Liver (tissue), 9 donors: ENCODE results near the gene GNPNAT1. TPM values are rescaled to one million over a fixed set of nuclear protein-coding genes. Genes with fewer than 3 reads are reported as not detected.

ENCODE experiments used
- DNase-seq: peaks from one replicate; pipeline ENCODE4 v3.0.0-alpha.2; 2017; ENCODE audit warnings: low spot score
- H3K27ac ChIP-seq, 2 donors: one replicate each; pipeline ENCODE4 v1.7.0; 2013; ENCODE audit warnings: inconsistent platforms in 2 of 2, low read length in 2 of 2, control low read depth in 1 of 2, low read depth in 1 of 2, mild to moderate bottlenecking in 1 of 2
- H3K27me3 ChIP-seq, 4 donors: one replicate each; pipeline versions ENCODE4 v1.6.1 to v1.7.0; 2013; ENCODE audit warnings: low read length in 3 of 4, inconsistent platforms in 1 of 4, mild to moderate bottlenecking in 1 of 4, moderate library complexity in 1 of 4; ENCODE audit not compliant: control insufficient read depth in 4 of 4, insufficient read depth in 4 of 4
- H3K36me3 ChIP-seq, 4 donors: one replicate each; pipeline versions ENCODE4 v1.6.1 to v1.7.0; 2013; ENCODE audit warnings: low read length in 3 of 4, mild to moderate bottlenecking in 3 of 4, low read depth in 1 of 4, moderate library complexity in 1 of 4; ENCODE audit not compliant: control insufficient read depth in 4 of 4, insufficient read depth in 3 of 4
- H3K4me1 ChIP-seq, 4 donors: one replicate each; pipeline versions ENCODE4 v1.6.1 to v1.7.0; 2013; ENCODE audit warnings: low read length in 3 of 4, mild to moderate bottlenecking in 3 of 4, moderate library complexity in 1 of 4; ENCODE audit not compliant: control insufficient read depth in 4 of 4, insufficient read depth in 4 of 4
- H3K4me3 ChIP-seq, 3 donors: one replicate each; pipeline versions ENCODE4 v1.6.1 to v1.7.0; 2013; ENCODE audit warnings: low read length in 3 of 3, control low read depth in 1 of 3, low read depth in 1 of 3, mild to moderate bottlenecking in 1 of 3
- H3K9ac ChIP-seq, 2 donors: one replicate each; pipeline ENCODE4 v1.7.0; 2013; ENCODE audit warnings: low read length in 2 of 2, mild to moderate bottlenecking in 2 of 2, moderate library complexity in 2 of 2, control low read depth in 1 of 2, low read depth in 1 of 2
- H3K9me3 ChIP-seq, 4 donors: one replicate each; pipeline versions ENCODE4 v1.6.1 to v1.7.0; 2013; ENCODE audit warnings: low read length in 3 of 4; ENCODE audit not compliant: control insufficient read depth in 4 of 4
- ATF3 ChIP-seq: IDR thresholded peaks from 2 replicates; pipeline ENCODE4 v1.6.1; 2016; ENCODE audit warnings: antibody characterized with exemption
- CTCF ChIP-seq: fragments of 150-350 bp; IDR thresholded peaks from 2 replicates; pipeline ENCODE4 v1.5.1; 2017; ENCODE audit warnings: improper control_type of control experiment, low read depth, low read length; ENCODE audit not compliant: missing input control
- EGR1 ChIP-seq, 2 donors: IDR thresholded peaks; 2 replicates each; pipeline ENCODE4 v1.6.1; 2016 to 2018; ENCODE audit warnings: antibody characterized with exemption in 2 of 2, low read depth in 2 of 2
- FOXA1 ChIP-seq: IDR thresholded peaks from 2 replicates; pipeline ENCODE4 v1.6.1; 2016; ENCODE audit warnings: antibody characterized with exemption
- FOXA2 ChIP-seq: IDR thresholded peaks from 2 replicates; pipeline ENCODE4 v1.6.1; 2016; ENCODE audit warnings: antibody characterized with exemption
- GABPA ChIP-seq, 2 donors: IDR thresholded peaks in 1 of 2; conservative IDR thresholded peaks in 1 of 2; 2 replicates each; pipeline ENCODE4 v1.6.1; 2016; ENCODE audit warnings: antibody characterized with exemption in 2 of 2, mild to moderate bottlenecking in 1 of 2, moderate library complexity in 1 of 2
- HNF4A ChIP-seq, 2 donors: conservative IDR thresholded peaks; 2 replicates each; pipeline ENCODE4 v1.6.1; 2016; ENCODE audit warnings: antibody characterized with exemption in 2 of 2, mild to moderate bottlenecking in 2 of 2
- HNF4G ChIP-seq: IDR thresholded peaks from 2 replicates; pipeline ENCODE4 v1.6.1; 2016; ENCODE audit warnings: antibody characterized with exemption
- JUND ChIP-seq, 2 donors: IDR thresholded peaks; 2 replicates each; pipeline ENCODE4 v1.6.1; 2016; ENCODE audit warnings: antibody characterized with exemption in 2 of 2
- MAX ChIP-seq: IDR thresholded peaks from 2 replicates; pipeline ENCODE4 v1.6.1; 2016; ENCODE audit warnings: antibody characterized with exemption
- NR2F2 ChIP-seq: IDR thresholded peaks from 2 replicates; pipeline ENCODE4 v1.6.1; 2016; ENCODE audit warnings: antibody characterized with exemption
- RAD21 ChIP-seq, 2 donors: IDR thresholded peaks; 2 replicates each; pipeline ENCODE4 v1.6.1; 2016; ENCODE audit warnings: antibody characterized with exemption in 2 of 2, mild to moderate bottlenecking in 2 of 2
- REST ChIP-seq: IDR thresholded peaks from 2 replicates; pipeline ENCODE4 v1.6.1; 2016; ENCODE audit warnings: antibody characterized with exemption, mild to moderate bottlenecking
- RXRA ChIP-seq, 2 donors: IDR thresholded peaks; 2 replicates each; pipeline ENCODE4 v1.6.1; 2017 to 2018; ENCODE audit warnings: antibody characterized with exemption in 2 of 2, mild to moderate bottlenecking in 1 of 2
- SP1 ChIP-seq: IDR thresholded peaks from 2 replicates; pipeline ENCODE4 v1.6.1; 2018; ENCODE audit warnings: antibody characterized with exemption, mild to moderate bottlenecking
- TAF1 ChIP-seq: conservative IDR thresholded peaks from 2 replicates; pipeline ENCODE4 v1.6.1; 2016; ENCODE audit warnings: antibody characterized with exemption, mild to moderate bottlenecking
- YY1 ChIP-seq: IDR thresholded peaks from 2 replicates; pipeline ENCODE4 v1.6.1; 2016; ENCODE audit warnings: antibody characterized with exemption, mild to moderate bottlenecking
- ZBTB33 ChIP-seq: IDR thresholded peaks from 2 replicates; pipeline ENCODE4 v1.6.1; 2016; ENCODE audit warnings: antibody characterized with exemption
- WGBS: extraction: QIAGEN DNeasy Blood & Tissue Kit; methylation state at CpG from one replicate; pipeline ENCODE4 v1.1.7; 2013; 5-methylcytosine and 5-hydroxymethylcytosine counted together
- polyA plus RNA-seq, 2 donors: library from polyadenylated mRNA; stranded (reverse) in 1 of 2; unstranded in 1 of 2; fragments of 200-250 nt in 1 of 2; fragments of >200 nt in 1 of 2; fragmentation: Nextera tagmentation in 1 of 2; extraction: Ambion mirVana in 1 of 2; gene quantifications; one replicate each; pipeline versions ENCODE4 v1.2.1 to v1.2.3, GENCODE V29; 2013 to 2015
- total RNA-seq, 2 donors: library from RNA; depleted of rRNA; stranded (reverse); fragments of >200 nt; gene quantifications; one replicate each; pipeline ENCODE4 v1.2.3, GENCODE V29; 2014
- donor health status: healthy.
- donor health status: healthy.
- donor health status: healthy.
- donor health status: healthy.
- donor health status: healthy.

GNPNAT1 gene
- total and polyA plus RNA-seq, 4 donors, result 24.9 to 50.9 (median 27.2) TPM

GRCh38 chr14:52824462-52824861 lies 33.1 kb upstream of the GNPNAT1 start:
- Histone ChIP-seq H3K4me1 (peaks cover 4 to 21% (median 16%) of the 10 kb centered on the region in 4 donors), H3K36me3 (no peaks in the 10 kb centered on the region), H3K9me3 (no peaks in the 10 kb centered on the region), H3K4me3 (no peak overlapping the region), H3K27me3 (no peaks in the 10 kb centered on the region), H3K27ac (no peak overlapping the region), H3K9ac (no peak overlapping the region)
- TF ChIP-seq CTCF, result no peak
- DNase-seq, result no peak
- WGBS, result 55% methylated on average over 4 of the region's 4 CpGs

GRCh38 chr14:52821805-52822250 lies 30.4 kb upstream of the GNPNAT1 start:
- WGBS, result 25% methylated on average over 7 of the region's 7 CpGs
- H3K9me3 ChIP-seq, result no peaks in the 10 kb centered on the region
- peak; percentile 39 for DNase-seq
- H3K27me3 ChIP-seq, result no peaks in the 10 kb centered on the region
- peak; percentile 91 for TF ChIP-seq JUND (IDR thresholded peaks at IDR 0.05)
- peak; percentile 32 for TF ChIP-seq TAF1
- TF ChIP-seq GABPA (IDR thresholded peaks at IDR 0.05 in 1 of 2, conservative IDR thresholded peaks at IDR 0.05 in 1 of 2), result no peak
- peak; percentile 81 for TF ChIP-seq HNF4G
- peak; percentile 88 for TF ChIP-seq YY1
- TF ChIP-seq MAX, result peak; percentile 44
- TF ChIP-seq ATF3, result no peak
- TF ChIP-seq HNF4A (conservative IDR thresholded peaks at IDR 0.05), result peak; percentile 92 to 94
- TF ChIP-seq RXRA (IDR thresholded peaks at IDR 0.05), result peak; percentile 99
- peak; percentile 83 for TF ChIP-seq FOXA1
- peak in 1 of 2 donors; percentile 64 for TF ChIP-seq EGR1 (IDR thresholded peaks at IDR 0.05; ENCODE audit: low read depth in 2 of 2)
- peak; percentile 29 for TF ChIP-seq NR2F2
- TF ChIP-seq REST, result peak; percentile 71
- no peak for TF ChIP-seq CTCF
- peak; percentile 94 for TF ChIP-seq SP1
- TF ChIP-seq FOXA2, result peak; percentile 83
- TF ChIP-seq RAD21 (IDR thresholded peaks at IDR 0.05), result peak; percentile 57 to 72
- TF ChIP-seq ZBTB33, result peak; percentile 82
- H3K36me3 ChIP-seq, result no peaks in the 10 kb centered on the region
- H3K9ac ChIP-seq, result peak overlapping the region in 1 of 2 donors; percentile 51
- H3K27ac ChIP-seq, result peak overlapping the region; percentile 65 to 70
- peak overlapping the region in 2 of 3 donors; percentile 30 to 41 for H3K4me3 ChIP-seq
- peaks cover 4 to 21% (median 16%) of the 10 kb centered on the region in 4 donors for H3K4me1 ChIP-seq
